HL-60/S4 (cell line): ENCODE data around the gene PLXNB2.

Source experiments
- in situ Hi-C: fragments of 300-500 bp; cut with MboI; formaldehyde crosslinking; loops from 2 replicates; pipeline ENCODE4 v1.14.3; 2022; ENCODE audit warnings: low sequenced_read_pairs

Gene PLXNB2

DNA sequence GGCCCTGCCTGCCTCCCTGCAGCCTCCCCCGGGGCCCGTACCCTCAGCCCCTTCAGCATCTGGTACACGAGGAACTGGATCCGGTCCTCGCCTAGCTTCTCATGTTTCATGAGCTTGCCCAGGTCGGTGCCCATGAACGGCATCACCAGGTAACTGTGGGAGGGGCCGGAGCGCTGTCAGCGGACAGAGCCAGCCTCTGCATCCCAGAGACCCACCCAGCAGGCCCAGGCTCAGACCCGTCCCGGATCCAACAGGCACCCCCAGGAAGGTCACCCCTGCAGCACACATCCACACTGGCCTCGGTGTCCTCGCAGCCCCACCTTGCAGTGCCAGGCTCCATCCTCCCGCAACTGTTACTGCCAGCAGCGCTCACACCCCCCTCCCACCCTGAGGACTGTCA is 50.4 kb downstream of the PLXNB2 start:
- in situ Hi-C loops, result no loop called here

DNA sequence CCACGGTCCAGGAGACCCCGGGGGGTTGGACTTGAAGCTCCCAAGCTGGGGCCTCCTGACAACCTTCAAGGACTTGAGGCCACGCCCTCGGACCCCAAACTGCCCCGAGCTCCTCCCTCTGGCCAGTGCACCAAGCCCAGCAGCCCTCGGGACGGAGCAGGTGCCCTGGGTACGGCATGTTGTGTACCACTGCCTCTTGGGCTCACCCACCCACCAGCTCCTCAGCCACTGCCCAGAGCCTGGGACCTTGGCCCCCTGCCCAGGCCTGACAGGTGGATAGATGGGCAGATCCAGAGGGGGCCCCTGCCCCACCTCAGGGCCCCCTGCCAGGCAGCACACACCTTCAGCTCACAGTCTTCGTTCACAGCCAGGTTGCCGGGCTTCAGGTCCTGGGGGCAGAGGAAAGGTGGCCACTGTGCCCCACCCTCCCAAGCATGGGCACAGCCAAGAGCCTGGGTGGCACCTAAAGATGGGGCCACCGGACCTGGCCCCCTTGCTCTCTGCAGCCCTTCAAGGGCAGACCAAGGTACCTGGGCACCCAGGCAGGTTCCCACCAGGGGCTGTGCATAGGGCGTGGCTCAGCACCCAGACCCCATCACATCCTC is 51.1 kb downstream of the PLXNB2 start:
- in situ Hi-C loops, result no loop called here

DNA sequence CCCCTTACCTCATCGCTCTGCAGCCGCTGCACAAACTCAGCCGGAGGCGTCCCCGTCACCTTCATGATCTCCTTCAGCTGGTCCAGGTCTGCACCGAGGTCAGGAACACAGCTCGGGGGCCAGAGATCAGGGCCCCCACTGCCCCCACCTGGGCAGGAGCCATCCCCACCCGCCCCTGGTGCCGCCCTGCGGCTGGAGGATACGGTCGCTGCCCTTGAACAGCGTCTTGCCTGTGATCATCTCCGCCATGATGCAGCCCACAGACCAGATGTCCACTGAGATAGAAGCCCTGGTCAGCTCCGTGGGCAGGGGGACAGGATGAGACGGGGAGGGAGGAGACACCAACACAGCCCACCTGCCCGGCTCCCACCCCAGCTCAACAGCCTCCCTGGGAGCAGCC is 51.8 kb downstream of the PLXNB2 start:
- in situ Hi-C loops, result no loop called here

GRCh38 chr22:50255099-50255498 is 52.3 kb downstream of the PLXNB2 start:
- in situ Hi-C loops, result no loop called here

- in situ Hi-C loops, result no loop called here
Measured at GRCh38 chr22:50253941-50254340, 53.5 kb downstream of the PLXNB2 start.

DNA sequence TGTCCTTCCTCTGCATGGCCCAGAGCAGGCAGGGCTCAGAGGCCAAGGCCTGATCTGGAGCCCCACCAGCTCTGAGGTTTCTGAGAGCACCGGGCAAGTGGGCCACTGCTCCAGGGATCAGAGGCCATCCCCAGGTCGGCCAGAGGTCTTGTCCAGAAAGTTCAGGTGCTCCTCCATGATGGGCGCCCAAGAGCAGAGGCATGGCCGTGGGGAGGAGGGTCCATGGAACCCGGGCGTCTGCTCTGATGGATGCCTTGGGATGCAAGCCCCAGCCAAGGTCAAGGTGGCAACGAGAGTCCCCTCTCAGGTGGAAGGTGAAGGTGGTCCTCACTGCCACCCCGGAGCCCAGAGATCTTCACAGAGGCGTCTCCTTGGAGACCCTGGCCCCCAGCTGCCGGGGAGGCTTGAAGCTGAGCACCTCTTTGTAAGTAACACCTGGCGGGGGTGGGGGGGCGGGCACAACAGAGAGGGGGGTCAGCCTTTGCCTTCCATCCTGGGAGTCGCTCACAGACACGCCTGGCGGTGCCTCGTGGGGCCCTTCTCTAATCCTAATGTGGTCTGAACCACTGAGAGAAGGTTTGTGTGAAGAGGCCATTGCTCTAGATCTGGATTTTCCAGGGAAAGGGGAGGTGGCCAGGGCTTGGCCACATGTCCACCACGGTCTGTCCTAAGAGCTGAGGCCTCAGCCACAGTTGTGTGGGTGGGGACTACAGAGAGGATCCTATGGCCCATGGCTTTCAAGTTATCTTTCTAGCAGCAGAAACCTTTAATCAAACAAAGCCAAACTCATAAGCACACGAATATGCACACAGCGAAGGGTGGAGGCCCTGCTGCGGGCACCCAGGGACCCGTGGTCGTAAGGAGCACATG is 54.2 kb downstream of the PLXNB2 start:
- in situ Hi-C loops, result no loop called here

DNA sequence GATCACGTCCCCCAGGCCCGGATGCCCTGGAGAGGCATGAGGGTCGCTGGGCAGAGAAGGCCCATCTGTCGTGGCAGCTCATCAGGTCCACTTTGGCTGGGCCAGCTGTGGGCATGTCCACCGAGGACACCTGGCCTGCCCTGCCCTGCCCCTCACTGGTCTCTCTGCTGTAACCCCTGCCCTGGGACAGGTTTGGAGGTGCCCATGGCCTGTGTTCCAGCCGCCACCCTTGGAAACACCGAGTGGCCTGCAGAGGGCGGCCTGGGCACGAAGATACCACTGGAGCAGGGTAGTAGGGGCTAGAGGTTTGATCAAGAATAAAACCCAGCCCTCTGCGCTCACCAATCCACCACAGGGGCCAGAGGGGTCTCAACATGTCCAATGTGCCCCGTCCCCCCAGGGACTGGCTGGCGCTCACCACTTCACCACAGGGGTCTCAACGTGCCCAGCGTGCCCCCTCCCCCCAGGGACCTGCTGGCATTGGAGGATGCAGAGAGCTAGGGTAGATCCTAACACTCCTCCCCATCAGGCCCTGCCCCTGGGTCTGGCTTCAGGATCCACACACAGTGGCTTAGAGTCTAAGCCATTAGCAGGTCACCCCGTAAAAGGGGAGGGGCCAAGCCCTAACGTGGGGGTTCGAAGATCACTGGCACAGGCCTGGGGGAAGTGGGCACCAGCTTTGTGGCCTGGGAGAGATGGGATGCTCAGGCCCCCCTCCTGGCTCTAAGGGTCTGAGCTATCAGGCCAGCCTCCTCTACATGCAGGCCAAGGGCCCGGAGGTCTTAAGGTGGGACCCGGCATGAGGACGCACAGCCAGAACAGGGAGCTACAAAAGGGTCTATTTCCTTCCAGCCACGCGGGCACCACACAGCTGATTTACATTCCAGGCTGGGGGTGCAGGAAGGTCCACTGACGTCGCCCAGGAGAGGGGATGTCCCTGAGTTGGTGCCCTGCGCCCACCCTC is 55.1 kb downstream of the PLXNB2 start:
- in situ Hi-C loops, result no loop called here

GRCh38 chr22:50251477-50252081 is 55.9 kb downstream of the PLXNB2 start:
- in situ Hi-C loops, result no loop called here

DNA sequence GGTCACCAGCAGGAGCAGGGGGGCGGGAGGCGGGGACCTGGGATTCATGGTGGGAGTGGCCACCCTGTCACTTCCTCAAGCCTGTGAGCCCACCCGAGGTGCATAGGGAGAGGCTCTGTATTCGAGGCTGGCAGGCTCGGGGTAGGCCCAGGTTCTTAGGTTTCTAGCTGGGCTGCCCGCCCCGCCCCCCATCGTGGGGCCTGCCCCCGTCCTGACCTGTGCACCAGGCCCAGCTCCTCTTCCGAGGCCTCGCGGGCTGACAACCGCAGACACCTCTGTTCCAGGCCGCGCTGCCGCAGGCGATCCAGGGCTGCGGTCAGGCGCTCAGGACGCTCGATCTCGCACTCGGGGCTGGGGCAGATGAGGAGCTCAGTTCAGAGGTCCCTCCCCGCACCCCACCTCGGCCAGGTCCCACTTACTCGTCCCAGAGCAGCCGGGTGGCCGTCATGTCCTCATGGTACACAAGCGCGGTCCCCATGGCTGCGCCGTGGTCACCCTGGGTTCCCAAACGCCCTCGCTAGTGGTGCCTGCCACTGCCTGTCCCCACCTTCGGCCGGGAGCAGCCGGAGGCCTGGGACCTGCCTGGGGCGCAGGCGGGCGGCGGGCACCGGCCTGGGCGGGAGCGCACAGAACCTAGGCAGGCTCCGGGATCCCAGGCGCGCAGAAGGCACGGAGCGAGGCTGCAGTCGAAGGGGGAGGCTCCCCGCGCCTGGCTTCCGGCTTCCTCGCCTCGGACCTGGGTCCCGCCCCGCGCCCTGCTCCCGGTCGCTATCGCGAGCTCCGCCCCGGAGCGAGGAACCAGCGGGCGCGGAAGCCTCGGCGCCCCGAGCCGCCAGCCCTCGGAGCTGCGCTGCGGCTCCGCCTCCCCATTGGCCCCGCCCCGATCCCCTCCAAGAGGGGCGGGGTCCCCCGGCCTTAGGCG is 56.6 kb downstream of the PLXNB2 start, which contains the start of gene HDAC10:
Gene HDAC10 (minus strand): TSS at position 711 of the 922 bp plus-strand sequence. CDS start 233 bp downstream, at position 478.
- in situ Hi-C loops, result no loop called here

DNA sequence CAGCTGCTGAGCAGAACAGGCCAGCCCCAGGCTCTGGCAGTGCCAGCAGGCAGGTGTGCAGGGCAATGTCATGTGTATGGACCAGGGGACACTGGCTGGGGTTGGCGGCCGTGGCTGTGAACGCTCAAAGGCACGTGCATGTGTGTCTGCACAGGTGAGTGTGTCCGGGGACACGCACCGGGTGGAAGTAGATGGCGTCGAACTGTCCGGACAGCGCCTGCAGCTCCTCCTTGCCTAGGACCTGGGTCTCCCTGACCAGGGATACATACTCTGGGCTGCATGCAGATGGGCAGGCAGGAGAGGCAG is 57.2 kb downstream of the PLXNB2 start:
- in situ Hi-C loops, result no loop called here

DNA sequence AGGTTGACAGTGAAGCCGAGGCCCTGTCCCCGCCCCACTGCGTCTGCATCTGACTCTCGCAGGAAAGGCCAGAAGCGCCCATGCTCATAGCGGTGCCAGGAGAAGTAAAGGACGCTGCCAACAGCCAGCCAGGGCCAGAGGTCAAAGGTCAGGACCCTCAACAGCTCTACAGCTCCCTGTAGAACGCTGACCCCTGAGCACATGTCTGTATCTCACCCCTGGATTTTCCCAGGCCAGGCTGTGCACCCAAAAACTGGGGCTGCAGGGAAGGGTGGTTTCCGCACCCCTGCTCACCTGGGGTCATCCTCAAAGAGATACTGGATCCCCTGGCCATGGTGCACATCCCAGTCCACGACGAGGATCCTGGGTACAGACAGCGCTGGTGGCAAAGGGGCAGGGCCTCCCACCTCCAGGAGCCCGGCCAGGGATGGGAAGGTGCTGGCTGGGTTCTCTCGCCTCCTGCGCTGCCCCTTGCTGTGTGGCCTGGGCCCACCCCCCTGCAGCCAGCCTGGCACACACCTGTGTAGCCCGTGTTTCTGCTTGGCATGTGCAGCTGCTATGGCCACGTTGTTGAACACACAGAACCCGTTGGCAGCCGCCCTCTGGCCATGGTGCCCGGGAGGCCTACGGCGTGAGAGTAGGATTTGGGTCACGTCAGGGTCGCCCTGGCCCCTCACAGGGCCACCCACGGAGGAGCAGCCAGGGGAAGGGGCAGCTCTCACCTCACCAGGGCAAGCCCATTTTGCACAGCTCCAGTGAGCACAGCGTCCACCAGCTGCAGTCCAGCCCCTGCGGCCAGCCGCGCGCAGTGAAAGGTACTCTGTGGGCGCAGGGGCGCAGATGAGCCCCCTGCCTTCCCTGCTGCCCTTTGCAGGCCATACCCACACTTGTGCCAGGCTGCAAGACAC is 57.9 kb downstream of the PLXNB2 start:
- in situ Hi-C loops, result no loop called here

DNA sequence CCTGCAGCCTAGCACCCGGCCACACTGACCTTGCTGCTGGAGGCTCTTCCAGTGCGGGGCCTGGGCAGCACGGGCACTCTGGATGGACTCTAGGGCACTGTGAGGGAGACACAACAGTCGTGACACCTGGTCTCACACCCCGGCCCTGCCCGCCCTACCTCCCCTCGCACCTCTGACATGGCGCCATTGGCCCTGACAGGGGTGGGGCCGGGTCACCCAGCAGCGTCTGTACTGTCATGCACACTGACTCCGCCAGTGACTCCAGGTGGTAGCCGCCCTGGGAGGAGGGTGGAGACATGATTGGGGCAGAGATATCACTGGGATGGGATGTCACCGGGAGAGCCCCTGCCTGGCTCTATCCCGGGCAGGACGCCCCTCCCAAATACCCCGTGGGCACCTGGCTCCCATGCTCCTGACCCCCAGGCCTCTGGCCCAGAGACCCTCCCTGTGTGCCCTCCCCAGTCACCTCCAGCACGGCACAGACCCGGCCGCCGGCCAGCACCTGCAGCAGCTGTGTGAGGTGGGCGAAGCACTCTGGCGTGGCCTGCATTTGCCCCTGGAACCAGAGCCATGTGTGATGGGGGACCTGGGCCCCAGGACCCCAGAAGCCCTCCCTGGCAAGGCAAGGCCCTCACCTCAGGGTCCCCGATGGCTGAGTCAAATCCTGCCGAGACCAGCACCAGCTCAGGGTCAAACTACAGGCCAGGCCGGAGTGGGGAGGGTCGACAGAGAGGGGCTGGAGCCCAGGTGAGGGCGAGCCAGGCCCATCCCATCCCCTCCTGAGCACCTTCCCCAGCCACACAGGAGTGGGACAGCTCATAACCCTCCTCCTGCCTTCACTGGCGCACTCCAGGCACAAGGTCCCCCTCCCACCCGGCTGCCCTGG is 59.0 kb downstream of the PLXNB2 start:
- in situ Hi-C loops, result no loop called here

DNA sequence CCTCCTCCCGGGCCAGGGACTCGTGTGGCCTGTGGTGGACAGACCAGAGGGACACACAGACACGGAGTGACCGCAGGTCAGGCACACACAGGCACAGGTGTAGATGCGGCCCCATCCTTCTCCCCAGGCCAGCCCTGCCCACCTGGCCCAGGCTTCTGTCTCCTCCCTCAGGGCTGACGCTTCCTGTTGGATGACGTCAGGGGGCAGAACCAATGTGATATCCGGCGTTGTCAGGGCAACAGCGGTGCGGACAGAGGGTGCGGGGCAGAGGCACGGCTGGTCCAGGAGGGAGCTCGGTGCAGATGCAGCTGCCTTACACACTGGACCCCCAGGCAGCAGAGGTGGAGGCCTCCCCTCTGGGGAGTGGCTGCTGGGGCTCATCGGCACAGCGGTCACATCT is 59.7 kb downstream of the PLXNB2 start:
- in situ Hi-C loops, result no loop called here

- in situ Hi-C loops, result no loop called here
Measured at GRCh38 chr22:50246242-50247175, 60.9 kb downstream of the PLXNB2 start.

GRCh38 chr22:50245214-50246072 is 62.0 kb downstream of the PLXNB2 start:
- in situ Hi-C loops, result no loop called here
